CD4-positive, alpha-beta T cell treated with Interleukin-17A for 1 hour (primary cell): Measurements from ENCODE around the gene RGP1.

Experiments
- DNase-seq: peaks from one replicate; pipeline ENCODE4 v3.0.0-alpha.2; 2020

Gene RGP1

DNA sequence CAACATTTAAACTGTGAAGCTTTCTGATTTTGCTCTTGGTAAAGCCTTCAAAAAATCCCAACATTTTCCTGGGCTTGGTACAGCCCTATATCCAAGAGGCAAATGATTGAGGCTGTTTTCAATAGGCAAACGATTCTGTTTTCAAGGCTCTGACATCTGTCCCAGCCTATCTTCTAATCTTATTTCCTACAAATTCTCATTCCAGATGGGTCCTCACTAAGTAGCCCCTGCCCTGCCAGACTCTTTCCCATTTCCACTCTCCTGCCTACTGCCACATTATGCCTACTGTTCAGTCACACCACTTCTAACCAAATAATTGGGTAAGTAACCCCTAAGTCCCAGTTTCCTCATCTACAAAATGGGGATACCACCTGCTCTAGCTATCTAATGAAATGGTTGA lies 3.5 kb upstream of the RGP1 start:
- DNase-seq: no peak

DNA sequence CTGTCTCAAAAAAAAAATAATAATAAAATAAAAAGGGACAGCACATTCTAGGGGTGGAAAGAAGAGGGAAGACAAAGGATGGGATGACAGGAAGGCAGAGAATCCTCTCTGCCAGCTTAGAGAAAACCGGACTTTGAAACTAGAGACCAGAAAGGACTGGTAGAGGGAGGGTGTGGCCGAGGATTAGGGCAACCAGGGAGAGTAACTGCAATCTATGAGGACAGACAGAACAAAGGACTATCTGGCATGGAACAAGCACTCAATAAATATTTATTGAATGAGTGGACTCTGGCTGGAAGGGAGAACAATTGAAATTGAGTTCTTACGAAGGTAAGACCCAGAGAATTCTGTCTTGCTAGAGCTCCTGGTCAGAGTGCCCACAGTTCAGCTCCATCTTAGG lies 2.5 kb upstream of the RGP1 start:
- DNase-seq: no peak

DNA sequence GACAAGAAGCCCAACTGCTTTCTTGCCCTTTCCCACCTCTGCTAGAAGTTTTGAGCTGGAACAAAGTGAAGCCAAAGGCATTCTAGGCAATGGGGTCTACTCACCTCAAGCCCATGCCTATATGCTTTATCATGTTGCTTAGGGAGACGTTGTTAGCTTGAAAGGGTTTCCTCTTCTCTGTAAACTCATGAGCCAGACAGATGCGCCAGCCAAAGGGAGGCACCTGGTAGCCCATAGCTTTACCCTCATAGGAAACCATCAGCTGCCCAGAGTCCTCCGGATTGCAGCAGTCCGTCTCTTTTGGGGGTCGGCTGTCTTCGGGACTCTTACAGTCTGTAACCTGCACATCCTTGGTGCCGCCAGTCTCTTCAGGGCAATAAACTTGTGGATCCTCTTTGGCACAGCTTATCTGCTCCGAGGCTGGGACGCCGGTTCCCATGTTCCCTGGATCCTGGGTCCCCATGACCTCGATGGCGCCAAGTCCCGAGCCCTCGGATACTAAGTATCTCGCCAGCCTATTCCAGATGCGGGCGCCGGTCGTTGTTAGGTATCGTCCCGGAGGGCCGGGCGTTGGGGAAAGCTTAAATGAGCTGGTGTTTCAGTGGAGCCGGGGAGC lies 737 bp upstream of the RGP1 start:
- no peak for DNase-seq

DNA sequence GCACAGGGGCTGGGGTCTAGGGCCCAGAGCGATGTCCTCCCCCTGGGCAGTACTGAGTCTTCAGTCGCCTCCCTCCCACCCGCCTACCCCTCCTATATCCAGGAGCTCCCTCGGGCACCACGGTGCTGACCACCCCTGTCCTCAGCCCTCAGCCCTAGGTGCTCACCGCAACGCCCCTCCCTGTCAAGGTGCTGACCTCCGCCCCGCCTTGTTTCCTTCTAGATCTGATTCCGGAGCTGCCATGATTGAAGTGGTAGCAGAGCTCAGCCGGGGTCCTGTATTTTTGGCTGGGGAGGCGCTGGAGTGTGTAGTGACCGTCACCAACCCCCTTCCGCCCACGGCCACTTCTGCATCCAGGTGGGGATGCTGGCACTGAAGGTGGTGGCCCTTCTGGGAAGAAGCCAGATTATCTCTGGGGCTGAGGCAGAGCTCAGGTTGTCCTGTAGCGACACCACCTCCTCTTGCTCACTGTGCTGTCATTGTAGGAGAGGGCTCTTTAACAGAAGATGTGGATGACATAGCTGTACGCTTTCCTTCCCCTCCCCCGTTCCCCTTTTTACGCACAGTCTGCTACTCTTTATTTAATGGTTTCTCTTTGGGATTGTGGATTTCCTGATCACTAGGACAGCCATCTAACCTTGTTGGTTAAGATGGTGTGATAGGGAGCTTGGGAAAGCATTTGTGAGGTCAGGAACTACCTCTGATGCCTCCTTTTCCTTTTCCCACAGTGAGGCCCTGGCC lies 598 bp downstream of the RGP1 start:
- peak; percentile 59 for DNase-seq

DNA sequence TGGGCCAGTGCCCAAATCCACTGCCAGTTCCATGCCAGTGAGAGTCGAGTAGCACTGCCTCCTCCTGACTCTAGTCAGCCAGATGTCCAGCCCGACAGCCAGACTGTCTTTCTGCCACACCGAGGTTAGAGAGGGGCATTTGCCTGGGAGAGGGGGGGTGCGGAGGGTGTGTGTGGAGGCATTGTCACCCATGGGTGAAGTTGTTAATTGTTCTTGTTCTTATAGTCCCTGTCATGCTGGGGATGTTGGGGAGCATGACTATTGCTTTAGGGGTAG lies 1.1 kb downstream of the RGP1 start:
- no peak for DNase-seq

DNA sequence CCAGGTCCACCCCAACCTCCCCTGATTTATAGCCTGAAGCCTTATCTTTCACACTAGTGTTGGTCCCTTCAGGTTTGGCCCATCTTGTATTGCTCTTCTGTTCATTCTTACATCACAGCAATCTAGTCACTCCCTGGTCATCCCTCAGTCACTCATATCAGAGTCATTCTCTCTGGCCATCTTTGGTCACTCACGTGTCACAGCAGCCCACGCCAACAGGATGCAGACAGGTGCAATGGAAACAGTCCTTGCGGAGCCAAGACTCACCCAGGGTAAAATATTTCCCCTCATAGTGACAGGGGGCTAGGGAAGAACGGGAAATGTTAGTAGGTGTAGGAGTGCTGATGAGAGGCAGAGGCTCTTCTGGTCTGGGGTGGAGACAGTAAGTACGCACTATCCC lies 4.4 kb downstream of the RGP1 start:
- no peak for DNase-seq

DNA sequence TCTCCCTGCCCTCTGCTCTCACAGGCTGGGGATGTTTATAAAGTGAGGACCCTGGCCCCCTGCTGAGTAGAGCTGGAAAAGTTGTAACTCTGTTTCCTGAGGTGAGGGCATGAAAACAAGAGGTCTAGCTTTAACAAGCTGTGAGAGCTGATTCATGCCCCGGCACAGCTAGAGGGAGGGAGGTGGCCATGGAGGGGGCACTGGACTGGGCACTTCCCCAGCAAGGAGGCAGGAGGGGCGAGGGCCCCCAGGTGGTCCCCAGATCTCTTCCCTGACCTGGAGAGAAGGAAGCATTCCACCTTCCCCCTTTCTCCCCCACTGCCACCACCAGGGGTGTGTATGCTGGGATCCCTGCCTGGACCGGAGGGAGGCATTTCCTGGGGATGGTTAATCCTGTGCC lies 5.2 kb downstream of the RGP1 start, which contains the start of gene MSMP:
TSS of gene MSMP (minus strand) at position 13 of the 400 bp plus-strand sequence. CDS start 147 bp downstream, outside the sequence.
- no peak for DNase-seq

DNA sequence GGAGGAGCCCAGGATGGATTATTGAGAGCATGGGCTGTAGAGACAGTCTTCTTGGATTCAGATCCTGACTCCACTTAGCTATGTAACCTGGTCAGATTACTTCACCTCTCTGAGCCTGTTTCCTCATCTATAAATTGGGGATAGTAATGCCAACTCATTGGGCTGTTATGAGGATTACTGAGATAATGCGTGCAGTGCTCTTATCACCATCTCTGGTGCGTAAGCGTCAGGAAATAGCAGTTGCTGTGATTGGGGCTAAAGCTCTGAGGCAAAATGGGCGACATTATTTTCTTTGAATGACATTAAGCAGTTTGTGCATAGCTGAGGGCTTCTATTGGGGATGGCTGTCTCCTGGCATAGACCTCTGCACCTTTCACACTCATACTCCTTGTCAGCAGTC lies 6.0 kb downstream of the RGP1 start:
- DNase-seq: no peak

DNA sequence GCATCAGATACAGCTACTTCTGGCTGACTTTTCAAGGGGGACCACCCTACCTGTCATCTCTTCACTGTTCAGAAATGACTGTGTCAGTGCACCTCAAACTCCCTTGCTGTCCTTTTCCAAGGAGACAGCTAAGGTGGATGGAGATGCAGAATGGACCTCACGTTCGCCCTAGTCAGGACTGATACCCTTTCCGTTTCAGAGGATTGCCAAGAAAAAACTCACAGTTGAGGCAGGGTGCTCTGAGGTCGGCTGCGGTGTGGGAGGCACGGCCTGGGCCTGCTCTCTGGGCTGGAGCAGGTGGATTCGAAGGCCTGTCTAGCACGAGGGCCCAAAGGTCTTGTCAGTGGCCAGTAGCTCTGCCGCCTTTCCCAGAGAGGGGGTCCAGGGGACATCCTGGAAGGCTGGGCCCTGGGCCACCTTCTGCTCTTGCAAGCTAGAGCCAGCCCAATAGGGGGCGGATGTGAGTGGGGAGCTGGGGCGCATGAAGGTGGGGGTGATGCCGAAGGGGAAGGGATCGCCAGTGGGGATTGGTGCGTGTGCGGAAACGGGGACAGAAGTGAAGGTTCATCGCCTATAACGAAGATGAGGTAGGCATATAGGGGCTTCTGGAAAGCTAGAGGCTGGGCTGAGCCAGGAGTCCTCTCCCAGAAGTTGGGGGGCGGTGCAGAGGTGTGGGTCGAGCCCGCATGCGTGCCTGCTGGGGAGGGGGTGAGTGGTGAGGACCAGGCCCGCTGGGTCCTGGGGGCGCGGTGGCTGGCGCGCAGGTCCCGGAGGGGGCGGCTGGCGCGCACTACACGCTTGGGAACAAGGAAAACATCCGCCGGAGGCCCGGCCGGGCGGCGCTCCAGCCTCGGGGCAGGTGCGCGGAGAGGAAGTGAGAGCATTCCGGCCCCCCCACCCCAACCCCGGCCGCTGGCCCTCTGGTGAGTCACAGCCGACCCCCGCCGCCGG lies 7.5 kb downstream of the RGP1 start:
- peak; percentile 78 for DNase-seq

DNA sequence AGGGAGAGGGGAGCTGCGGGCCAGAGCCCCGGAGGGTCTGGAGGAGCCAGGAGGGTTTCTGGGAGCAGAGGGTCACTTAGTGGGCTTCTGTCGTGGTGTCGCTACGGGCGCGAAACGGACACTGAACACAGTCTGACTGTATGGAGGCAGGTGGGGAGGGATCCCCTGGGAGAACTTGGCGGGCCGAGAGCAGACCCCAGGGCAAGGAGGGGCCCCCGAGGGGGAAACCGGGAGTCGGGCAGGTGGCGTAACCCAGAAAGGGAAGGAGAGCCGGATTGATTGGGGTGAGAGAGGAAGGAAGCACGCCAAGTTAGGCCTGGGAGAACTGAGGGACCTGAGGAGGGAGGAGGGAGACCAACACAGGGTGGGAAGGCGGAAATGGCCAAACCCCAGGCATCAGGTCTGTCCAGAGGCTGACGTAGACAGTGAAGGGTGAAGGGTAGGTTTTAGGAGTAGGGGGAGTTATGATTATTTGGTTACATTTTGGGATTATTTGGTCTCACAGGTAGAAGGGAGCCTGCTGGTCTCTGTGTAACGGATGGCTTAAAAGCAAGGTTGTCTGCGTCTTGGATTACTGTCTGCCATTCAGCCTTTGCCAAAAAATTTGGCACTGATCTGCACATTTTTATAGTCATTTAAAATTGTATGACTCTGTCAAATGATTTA lies 8.3 kb downstream of the RGP1 start:
- peak; percentile 21 for DNase-seq

DNA sequence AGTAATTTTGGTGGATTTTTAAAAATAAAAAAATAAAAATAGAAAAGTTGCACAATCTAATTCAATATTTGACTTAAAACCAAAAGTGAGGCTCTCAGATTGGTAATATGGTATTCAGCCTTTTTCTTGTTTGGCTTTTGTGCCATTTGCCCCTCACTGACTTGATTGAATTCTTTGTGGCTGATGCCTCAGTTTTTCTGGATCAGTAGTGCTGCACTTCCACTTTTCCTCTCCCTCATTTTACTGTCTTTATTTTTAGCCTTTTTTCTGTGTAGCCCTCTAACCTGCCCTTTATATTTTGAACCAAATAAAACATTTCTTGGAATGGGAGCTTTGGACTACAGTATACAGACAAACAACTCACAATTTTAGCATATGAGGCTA lies 8.8 kb downstream of the RGP1 start:
- DNase-seq: no peak

DNA sequence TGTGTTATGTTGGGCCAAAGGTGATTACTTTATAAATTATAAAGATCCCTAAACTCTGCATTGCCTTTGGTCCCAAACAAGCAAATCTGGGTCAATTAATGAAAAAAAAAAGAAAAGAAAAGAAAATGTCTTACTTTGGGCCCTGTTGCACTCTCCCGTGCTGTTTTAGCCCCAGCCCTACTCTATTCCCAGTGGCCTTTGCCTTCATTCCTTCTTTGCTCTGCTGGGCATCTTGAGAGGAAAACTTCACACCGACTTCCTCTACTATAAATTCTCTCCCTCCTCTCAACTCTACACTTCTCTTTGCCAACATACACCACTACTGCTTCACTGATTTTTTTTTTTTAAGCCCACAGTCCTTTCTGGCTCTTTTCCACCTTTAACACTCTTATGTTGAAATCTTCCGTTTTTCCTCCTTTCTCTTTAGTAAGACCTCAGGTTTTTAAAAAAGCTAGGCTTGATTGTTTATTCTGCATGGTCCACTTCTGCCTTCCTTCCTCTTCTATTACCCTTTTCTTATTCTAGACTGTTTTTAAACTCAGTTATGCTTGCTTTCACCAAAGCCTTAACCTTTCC lies 9.5 kb downstream of the RGP1 start:
- DNase-seq: no peak

DNA sequence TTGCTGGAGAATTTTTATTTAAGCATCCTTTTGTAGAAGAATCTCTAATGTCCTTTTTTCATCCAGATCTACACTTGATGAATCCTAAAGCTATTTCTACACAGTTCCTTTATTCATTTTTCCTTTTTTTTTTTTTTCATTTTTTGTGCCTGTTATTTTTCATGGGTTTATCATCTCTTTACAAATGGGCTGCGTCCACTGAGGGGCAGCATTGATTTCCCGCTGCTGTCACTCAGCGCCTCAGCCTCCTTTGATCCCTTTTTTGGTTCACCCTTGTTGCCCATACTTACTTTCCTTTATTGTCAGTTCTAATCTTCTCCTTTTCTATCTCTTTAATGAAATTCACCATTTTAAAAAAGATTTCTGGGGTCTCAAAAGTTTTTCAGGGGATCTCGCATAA lies 10.7 kb downstream of the RGP1 start:
- no peak for DNase-seq

DNA sequence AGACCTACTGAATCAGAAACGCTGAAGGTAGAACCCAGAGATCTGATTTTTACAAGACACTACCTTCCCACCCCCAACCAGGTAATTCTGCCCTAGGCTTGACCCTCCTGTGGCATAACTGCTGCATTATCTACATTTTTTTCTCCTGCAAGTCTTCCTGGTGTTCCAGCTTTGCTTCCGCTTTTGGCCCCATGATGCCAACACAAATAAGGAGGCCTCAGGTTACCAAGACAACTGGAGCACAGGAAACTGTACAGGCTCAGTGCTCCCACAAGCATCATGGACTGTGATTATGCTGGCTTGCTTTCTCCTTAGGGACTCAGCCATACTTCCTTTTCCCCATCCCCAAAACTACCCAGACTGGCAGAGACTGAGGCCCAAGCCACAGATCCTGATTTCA lies 11.6 kb downstream of the RGP1 start:
- DNase-seq: no peak

DNA sequence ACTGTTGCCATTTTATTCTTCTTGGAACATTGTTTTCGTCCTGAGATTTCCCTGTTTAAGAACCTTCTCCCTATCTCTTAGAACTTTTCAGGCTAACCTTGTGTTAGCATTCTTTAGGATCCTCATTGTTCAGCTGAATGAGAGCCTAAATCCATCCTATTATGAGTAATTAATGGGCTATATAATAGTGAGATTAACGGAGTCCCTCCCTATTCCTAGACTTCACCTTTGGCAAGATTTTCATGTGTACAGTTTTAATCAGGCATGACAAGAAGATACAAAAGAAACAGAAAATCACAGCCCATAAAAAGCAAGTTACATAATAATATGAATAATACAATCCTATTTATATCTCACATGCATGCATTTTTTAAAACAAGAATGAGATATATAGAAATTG lies 14.1 kb downstream of the RGP1 start:
- no peak for DNase-seq

DNA sequence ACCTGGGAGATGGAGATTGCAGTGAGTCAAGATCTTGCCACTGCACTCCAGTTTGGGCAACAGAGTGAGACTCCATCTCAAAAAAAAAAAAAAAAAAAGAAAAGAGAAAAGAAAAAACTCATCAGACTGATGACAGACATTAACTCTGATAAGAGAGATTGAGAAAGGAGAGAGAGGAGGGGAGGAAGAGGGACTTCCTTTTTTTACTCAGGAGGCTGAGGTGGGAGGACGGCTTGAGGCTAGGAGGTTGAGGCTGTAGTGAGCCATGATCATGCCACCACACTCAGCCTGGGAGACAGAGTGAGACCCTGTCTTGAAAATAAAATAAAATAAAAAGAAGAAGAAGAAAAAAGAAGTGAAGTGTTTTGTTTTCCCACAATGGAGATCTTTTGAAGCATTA lies 14.7 kb downstream of the RGP1 start:
- no peak for DNase-seq

DNA sequence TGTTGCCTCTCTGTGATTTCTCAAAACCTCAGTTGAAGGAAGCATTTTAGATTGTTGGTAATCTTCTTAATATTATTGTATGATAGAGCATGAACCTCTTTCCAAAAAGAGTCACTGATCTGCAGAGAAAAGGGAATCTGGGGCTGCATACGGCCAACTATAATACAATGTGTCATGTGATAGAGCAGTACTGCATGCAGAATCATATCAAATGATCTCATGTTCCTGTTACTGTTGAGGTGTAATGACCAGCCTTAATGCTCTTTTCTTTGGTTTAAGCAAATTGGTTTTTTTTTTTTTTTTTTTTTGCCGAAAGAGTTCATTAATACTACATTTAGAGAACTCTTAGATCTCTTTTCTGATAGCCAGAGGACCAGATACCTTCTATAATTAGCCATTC lies 17.9 kb downstream of the RGP1 start:
- DNase-seq: no peak

DNA sequence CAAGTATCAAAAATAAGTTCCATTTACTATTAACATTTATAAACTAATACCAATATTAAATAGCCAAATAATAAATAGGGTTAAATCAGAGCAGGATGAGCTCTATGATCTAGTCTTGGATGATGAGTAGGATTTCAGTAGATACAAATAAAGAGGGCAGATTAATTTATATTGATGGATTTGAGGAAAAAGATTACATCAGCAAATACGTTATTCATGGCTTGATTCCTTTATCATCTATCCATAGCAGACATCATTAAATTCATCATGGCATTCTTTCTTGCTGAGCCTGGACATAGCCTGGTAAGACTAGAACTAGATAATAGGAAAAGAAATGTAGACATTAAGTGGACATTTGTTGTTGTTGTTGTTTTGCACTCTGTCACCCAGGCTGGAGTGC lies 18.4 kb downstream of the RGP1 start:
- no peak for DNase-seq

DNA sequence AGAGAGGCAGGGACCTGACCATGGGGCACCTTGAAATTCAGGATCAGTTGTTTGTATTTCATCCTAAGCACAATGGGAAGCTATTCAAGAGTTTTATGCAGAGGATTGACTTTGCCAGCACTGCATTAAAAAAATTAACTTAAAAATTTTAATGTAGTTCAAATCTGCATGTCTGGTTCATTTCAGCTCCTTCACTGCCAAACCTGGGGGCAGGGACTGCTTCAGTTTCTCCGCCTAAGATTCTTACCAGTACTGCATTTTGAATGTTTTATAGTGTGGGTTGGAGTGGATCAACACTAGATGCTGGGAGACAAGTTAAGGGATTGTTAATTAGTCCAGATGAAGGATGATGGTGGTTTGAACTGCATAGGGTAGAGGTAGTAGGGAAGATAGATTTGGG lies 20.7 kb downstream of the RGP1 start:
- DNase-seq: no peak

DNA sequence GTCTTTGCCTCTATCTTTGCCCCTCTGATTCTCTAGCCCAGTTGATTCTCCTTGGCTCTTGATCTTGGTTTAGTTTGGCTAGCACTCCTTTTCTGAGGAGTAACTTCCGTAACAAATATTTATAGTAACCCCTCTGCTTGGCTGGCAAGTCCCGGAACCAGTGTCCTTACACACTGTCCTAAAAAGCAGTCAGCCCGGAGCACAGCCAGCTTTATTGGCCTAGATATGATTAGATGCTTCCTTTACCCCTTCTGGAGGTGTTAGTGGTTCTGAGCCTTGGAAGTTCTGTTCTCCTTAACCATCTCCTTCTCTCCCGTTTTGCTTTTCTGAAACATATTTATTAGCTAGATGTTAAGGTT lies 22.0 kb downstream of the RGP1 start:
- no peak for DNase-seq

DNA sequence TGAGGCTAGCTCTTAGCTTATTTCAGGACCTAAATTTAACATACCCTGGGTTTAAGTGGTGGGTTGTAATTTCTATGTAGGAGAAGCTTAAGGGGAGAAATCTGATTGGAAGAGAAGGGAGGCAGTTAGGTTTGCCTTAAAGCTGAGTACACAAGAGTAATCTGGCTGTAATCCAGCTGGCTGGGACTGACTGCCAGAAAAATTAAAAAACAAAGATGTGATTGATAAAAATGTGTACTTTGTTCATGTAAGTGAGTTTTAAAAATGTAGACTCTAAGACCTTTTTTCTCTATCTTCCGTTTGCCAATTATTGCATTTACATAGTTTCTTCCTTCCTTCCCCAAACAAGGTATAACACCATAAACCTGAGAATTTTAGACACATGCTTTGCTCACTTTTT lies 22.4 kb downstream of the RGP1 start:
- DNase-seq: no peak

DNA sequence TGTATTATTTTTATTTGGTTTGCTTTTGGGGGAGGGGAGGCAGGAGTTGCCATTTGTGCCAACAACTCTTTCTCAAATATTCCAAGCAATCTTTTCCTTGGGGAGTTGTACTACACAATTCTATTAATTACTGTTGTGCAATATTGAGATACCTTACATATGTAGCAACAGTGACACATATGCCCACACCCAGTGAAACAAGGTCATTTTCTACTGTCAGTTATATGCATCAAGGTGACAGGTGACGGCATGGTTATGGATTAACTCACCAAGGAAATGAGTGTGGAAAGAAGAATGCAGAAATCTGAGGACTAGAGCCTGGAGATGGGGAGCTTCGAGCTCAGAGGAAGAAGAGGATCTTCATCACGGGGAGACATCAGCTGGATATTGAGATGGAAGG lies 22.9 kb downstream of the RGP1 start:
- DNase-seq: no peak

DNA sequence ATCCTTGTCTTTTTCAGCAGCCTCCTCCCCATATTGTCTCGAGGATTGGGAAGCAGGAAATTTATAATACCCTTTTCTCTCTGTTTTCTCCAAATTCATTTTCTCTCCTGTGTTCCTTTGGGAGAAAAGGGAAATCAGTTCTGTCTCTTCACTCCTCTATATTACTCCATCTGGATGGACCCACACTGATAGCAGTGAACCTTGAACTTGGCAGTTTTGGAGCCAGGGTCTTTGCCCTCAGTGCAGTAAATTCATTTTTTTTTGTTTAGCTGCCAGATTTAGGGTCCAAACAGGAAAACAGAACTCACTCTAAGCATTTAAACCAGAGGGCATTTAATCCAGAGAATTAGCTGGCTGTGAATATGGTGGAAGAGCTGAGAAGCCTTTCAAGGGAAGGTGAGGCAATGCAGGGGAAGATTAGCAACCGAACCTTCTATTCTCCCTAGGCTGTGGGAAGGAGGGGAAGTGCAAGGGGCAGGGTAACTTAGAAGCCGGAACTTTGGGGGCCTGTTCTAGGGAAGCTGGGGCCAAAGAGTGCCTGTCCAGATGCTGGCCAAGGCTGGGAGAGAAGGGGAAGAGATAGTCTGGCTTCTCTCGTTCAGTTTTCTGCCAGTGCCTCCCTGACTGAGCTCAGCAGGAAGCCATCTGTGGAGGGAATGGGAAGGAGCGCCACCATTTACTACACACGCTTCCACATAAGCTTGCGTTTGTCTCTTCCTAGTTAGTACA lies 26.0 kb downstream of the RGP1 start:
- no peak for DNase-seq
